Gastroesophageal sphincter (tissue), 3 donors: ENCODE data around the gene DIP2C.

Source experiments
- POLR2A ChIP-seq, 2 donors: fragments of 450-650 bp; IDR thresholded peaks; one replicate each; pipeline ENCODE4 v1.6.1; 2017; ENCODE audit warnings: antibody characterized with exemption in 2 of 2, mild to moderate bottlenecking in 2 of 2, moderate library complexity in 1 of 2
- POLR2AphosphoS5 ChIP-seq: sonication (generic); formaldehyde crosslinking; IDR thresholded peaks from one replicate; pipeline ENCODE4 v1.6.1; 2017; ENCODE audit warnings: antibody characterized with exemption
- TF ChIP-seq, protein P1 (sequence below), 4 experiments: fragments of 200-600 bp in 2 of 4; fragments of 450-650 bp in 2 of 4; sonication (generic) in 1 of 4; IDR thresholded peaks; one replicate each; pipeline ENCODE4 v1.5.1; 2017 to 2019; ENCODE audit warnings: antibody characterized with exemption in 4 of 4, mild to moderate bottlenecking in 2 of 4, moderate library complexity in 2 of 4

DNA sequence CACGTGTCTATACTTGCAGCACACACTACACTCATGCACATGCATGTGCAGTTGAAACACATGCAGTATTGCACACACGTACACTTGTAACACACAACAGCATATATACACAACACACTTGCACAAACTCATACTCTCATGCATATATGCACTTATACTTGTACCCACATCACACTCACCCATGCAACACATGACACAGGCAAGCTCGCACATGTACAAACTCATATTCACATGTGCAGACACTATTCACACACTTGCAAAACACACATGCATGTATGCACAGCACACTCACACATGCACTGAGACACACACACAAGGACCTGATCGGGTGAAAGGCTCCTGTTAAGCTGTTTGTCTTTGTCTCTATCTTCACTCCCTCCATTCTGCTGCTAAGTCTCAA, 384.4 kb downstream of the DIP2C start:
- no peak for TF ChIP-seq POLR2A (IDR thresholded peaks at IDR 0.05)
- TF ChIP-seq, protein P1, sequence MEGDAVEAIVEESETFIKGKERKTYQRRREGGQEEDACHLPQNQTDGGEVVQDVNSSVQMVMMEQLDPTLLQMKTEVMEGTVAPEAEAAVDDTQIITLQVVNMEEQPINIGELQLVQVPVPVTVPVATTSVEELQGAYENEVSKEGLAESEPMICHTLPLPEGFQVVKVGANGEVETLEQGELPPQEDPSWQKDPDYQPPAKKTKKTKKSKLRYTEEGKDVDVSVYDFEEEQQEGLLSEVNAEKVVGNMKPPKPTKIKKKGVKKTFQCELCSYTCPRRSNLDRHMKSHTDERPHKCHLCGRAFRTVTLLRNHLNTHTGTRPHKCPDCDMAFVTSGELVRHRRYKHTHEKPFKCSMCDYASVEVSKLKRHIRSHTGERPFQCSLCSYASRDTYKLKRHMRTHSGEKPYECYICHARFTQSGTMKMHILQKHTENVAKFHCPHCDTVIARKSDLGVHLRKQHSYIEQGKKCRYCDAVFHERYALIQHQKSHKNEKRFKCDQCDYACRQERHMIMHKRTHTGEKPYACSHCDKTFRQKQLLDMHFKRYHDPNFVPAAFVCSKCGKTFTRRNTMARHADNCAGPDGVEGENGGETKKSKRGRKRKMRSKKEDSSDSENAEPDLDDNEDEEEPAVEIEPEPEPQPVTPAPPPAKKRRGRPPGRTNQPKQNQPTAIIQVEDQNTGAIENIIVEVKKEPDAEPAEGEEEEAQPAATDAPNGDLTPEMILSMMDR (IDR thresholded peaks at IDR 0.05): no peak
- TF ChIP-seq POLR2AphosphoS5: no peak
